Measurements from ENCODE around the gene ATRNL1.
A peak's percentile ranks its signal among the peaks of the same experiment; 100 is the strongest.
"Not testable (repeated sequence)": the region's sequence is repeated elsewhere in the genome, so short reads cannot be mapped to it uniquely, and the experiment has no call there.

The ATRNL1 gene

GRCh38 chr10:115335366-115335765, 242.2 kb downstream of the ATRNL1 start:
- no peak overlapping the region for H3K4me3 ChIP-seq
- no peaks in the 10 kb centered on the region for H3K9me3 ChIP-seq
- H3K36me3 ChIP-seq (replicated peaks) = no peaks in the 10 kb centered on the region
- no peaks in the 10 kb centered on the region for H3K4me1 ChIP-seq
- in situ Hi-C loops (cut with MboI; ENCODE audit: low sequenced_read_pairs) = no loop called here
- no peak for DNase-seq (ENCODE audit: low spot score in 2 of 2)
- H3K27me3 ChIP-seq (ENCODE audit: low read depth) = no peaks in the 10 kb centered on the region

- Histone ChIP-seq H3K4me1 (no peaks in the 10 kb centered on the region), H3K27me3 (ENCODE audit: low read depth) (no peaks in the 10 kb centered on the region), H3K9me3 (no peaks in the 10 kb centered on the region), H3K36me3 (replicated peaks) (no peaks in the 10 kb centered on the region), H3K4me3 (no peak overlapping the region)
- in situ Hi-C loops (cut with MboI; ENCODE audit: low sequenced_read_pairs) = no loop called here
- DNase-seq (ENCODE audit: low spot score in 2 of 2) = peak; percentile 36 to 58
These were observed 262.1 kb downstream of the ATRNL1 start for GRCh38 chr10:115355162-115355760.

DNA sequence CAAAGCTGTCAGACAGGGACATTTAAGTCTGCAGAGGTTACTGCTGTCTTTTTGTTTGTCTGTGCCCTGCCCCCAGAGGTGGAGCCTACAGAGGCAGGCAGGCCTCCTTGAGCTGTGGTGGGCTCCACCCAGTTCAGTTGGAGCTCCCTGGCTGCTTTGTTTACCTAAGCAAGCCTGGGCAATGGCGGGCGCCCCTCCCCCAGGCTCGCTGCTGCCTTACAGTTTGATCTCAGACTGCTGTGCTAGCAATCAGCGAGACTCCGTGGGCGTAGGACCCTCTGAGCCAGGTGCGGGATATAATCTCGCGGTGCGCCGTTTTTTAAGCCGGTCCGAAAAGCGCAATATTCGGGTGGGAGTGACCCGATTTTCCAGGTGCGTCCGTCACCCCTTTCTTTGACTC, 274.8 kb downstream of the ATRNL1 start:
- DNase-seq (ENCODE audit: low spot score in 2 of 2); H3K27me3 ChIP-seq (ENCODE audit: low read depth); H3K4me3 ChIP-seq; H3K4me1 ChIP-seq; H3K9me3 ChIP-seq; in situ Hi-C loops (cut with MboI; ENCODE audit: low sequenced_read_pairs); H3K36me3 ChIP-seq (replicated peaks): not testable (repeated sequence)

DNA sequence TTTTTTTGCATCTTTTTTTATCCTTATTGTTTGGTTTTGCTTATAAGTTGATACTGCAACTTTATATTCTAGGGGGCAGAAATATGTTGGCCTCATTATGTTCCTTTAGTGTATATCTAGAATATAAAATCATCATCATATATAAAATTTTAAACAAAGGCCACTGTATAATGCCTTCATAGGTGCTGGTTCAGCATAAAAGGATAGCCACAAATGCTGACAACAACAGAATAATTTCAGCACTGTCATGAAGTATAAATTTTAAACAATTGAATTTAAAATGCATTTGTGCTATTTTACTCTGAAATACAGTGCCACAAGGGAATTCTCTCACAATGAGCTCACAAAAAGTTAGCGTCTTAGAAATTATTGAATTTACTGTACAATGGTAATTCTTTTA, 285.9 kb downstream of the ATRNL1 start:
- Histone ChIP-seq H3K27me3 (ENCODE audit: low read depth) (no peaks in the 10 kb centered on the region), H3K9me3 (no peaks in the 10 kb centered on the region), H3K4me1 (no peaks in the 10 kb centered on the region), H3K4me3 (no peak overlapping the region), H3K36me3 (replicated peaks) (no peaks in the 10 kb centered on the region)
- no peak for DNase-seq (ENCODE audit: low spot score in 2 of 2)
- in situ Hi-C loops (cut with MboI; ENCODE audit: low sequenced_read_pairs) = no loop called here

DNA sequence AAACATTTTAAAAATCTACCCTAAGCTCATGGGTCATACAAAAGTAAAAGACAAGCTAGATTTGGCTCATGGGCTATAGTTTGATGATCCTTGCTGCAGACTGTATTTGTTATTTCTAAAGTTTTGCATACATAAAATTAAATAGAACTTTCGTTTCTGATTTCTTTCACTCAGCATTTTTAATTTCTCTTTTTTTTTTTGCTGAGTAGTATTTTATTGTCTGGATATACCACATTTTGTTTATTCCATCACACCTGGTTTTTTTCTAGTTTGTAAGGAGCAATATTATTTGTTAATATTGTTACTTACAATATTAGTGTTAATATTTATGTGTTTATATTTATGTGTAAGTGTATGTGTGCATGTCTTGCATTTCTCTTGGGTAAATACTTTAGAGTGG, 291.5 kb downstream of the ATRNL1 start:
- Histone ChIP-seq H3K27me3 (ENCODE audit: low read depth) (no peaks in the 10 kb centered on the region), H3K9me3 (no peaks in the 10 kb centered on the region), H3K36me3 (replicated peaks) (no peaks in the 10 kb centered on the region), H3K4me1 (no peaks in the 10 kb centered on the region), H3K4me3 (no peak overlapping the region)
- in situ Hi-C loops (cut with MboI; ENCODE audit: low sequenced_read_pairs) = no loop called here
- DNase-seq (ENCODE audit: low spot score in 2 of 2) = no peak

- in situ Hi-C loops (cut with MboI; ENCODE audit: low sequenced_read_pairs) = no loop called here
- no peaks in the 10 kb centered on the region for H3K4me1 ChIP-seq
- no peaks in the 10 kb centered on the region for H3K36me3 ChIP-seq (replicated peaks)
- DNase-seq (ENCODE audit: low spot score in 2 of 2) = no peak
- H3K4me3 ChIP-seq = no peak overlapping the region
- peaks cover 2% of the 10 kb centered on the region; the same call in 1 of the 2 replicates for H3K9me3 ChIP-seq
- H3K27me3 ChIP-seq (ENCODE audit: low read depth) = no peaks in the 10 kb centered on the region
These were observed 297.4 kb downstream of the ATRNL1 start for GRCh38 chr10:115390607-115391006.

GRCh38 chr10:115398026-115398425, 304.9 kb downstream of the ATRNL1 start:
- no peaks in the 10 kb centered on the region for H3K36me3 ChIP-seq (replicated peaks)

DNA sequence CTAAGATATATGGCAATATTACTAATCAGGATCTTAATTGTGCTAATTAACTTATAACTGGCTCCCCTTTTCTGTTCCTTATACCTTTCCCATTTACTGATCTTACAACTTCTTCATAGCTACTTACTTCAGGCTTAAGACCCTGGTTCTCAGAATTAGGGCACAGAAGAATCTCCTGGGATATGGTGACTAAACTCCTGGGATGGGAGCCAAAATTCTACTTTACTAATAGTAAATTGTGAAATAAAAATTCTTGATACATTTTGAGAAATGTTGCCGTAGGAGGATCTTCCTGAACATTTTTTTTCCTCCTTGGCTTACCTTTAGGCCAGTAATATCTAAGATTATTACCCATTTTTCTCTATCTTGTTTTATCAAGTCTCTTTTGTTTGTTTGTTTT, 309.5 kb downstream of the ATRNL1 start:
- Histone ChIP-seq H3K27me3 (ENCODE audit: low read depth) (no peaks in the 10 kb centered on the region), H3K4me1 (no peaks in the 10 kb centered on the region), H3K9me3 (no peaks in the 10 kb centered on the region), H3K36me3 (replicated peaks) (no peaks in the 10 kb centered on the region), H3K4me3 (no peak overlapping the region)
- in situ Hi-C loops (cut with MboI; ENCODE audit: low sequenced_read_pairs) = no loop called here
- no peak for DNase-seq (ENCODE audit: low spot score in 2 of 2)

More at GRCh38 chr10:115398026-115398425, 304.9 kb downstream of the ATRNL1 start:
- no peak for DNase-seq (ENCODE audit: low spot score in 2 of 2)
- H3K9me3 ChIP-seq = no peaks in the 10 kb centered on the region
- in situ Hi-C loops (cut with MboI; ENCODE audit: low sequenced_read_pairs) = no loop called here
- H3K4me3 ChIP-seq = no peak overlapping the region
- H3K27me3 ChIP-seq (ENCODE audit: low read depth) = no peaks in the 10 kb centered on the region
- no peaks in the 10 kb centered on the region for H3K4me1 ChIP-seq

GRCh38 chr10:115405838-115406237, 312.7 kb downstream of the ATRNL1 start:
- DNase-seq (ENCODE audit: low spot score in 2 of 2); H3K27me3 ChIP-seq (ENCODE audit: low read depth); H3K9me3 ChIP-seq; H3K4me1 ChIP-seq; H3K4me3 ChIP-seq; H3K36me3 ChIP-seq (replicated peaks); in situ Hi-C loops (cut with MboI; ENCODE audit: low sequenced_read_pairs): not testable (repeated sequence)

DNA sequence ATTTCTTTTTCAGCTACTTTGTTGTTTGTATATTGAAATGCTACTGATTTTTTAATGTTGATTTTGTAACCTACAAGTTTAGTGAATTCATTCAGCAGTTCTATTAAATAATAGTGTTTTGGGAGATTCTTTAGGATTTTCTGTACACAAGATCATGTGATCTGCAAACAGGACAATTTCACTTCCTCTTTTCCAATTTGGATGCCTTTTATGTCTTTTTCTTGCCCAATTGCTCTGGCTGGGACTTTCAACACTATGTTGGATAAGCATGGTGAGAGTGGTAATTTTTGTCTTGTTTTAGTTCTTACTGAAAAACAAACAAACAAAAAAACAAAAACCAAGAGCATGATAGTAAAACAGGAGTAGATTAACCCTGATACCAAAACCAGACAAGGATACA, 316.2 kb downstream of the ATRNL1 start:
- in situ Hi-C loops (cut with MboI; ENCODE audit: low sequenced_read_pairs) = no loop called here

GRCh38 chr10:115417585-115418265, 324.6 kb downstream of the ATRNL1 start:
- Histone ChIP-seq H3K27me3 (ENCODE audit: low read depth) (peaks cover 4% of the 10 kb centered on the region; the same call in 1 of the 2 replicates), H3K4me1 (no peaks in the 10 kb centered on the region), H3K9me3 (no peaks in the 10 kb centered on the region), H3K4me3 (no peak overlapping the region), H3K36me3 (replicated peaks) (no peaks in the 10 kb centered on the region)
- DNase-seq (ENCODE audit: low spot score in 2 of 2) = peak; percentile 30 to 58
- in situ Hi-C loops (cut with MboI; ENCODE audit: low sequenced_read_pairs) = no loop called here

More for the DNA sequence above, 316.2 kb downstream of the ATRNL1 start:
- no peak overlapping the region for H3K4me3 ChIP-seq
- H3K36me3 ChIP-seq (replicated peaks) = no peaks in the 10 kb centered on the region
- no peaks in the 10 kb centered on the region for H3K9me3 ChIP-seq
- no peak for DNase-seq (ENCODE audit: low spot score in 2 of 2)
- no peaks in the 10 kb centered on the region for H3K4me1 ChIP-seq
- H3K27me3 ChIP-seq (ENCODE audit: low read depth) = no peaks in the 10 kb centered on the region

GRCh38 chr10:115422624-115423023, 329.5 kb downstream of the ATRNL1 start:
- in situ Hi-C loops (cut with MboI; ENCODE audit: low sequenced_read_pairs) = no loop called here

GRCh38 chr10:115427611-115428010, 334.4 kb downstream of the ATRNL1 start:
- Histone ChIP-seq H3K27me3 (ENCODE audit: low read depth) (no peaks in the 10 kb centered on the region), H3K4me1 (no peaks in the 10 kb centered on the region), H3K4me3 (no peak overlapping the region), H3K9me3 (no peaks in the 10 kb centered on the region), H3K36me3 (replicated peaks) (no peaks in the 10 kb centered on the region)
- in situ Hi-C loops (cut with MboI; ENCODE audit: low sequenced_read_pairs) = no loop called here
- DNase-seq (ENCODE audit: low spot score in 2 of 2) = no peak

More at GRCh38 chr10:115422624-115423023, 329.5 kb downstream of the ATRNL1 start:
- no peak overlapping the region for H3K4me3 ChIP-seq
- no peaks in the 10 kb centered on the region for H3K4me1 ChIP-seq
- no peaks in the 10 kb centered on the region for H3K36me3 ChIP-seq (replicated peaks)
- H3K9me3 ChIP-seq = no peaks in the 10 kb centered on the region
- DNase-seq (ENCODE audit: low spot score in 2 of 2) = no peak
- H3K27me3 ChIP-seq (ENCODE audit: low read depth) = peaks cover 4% of the 10 kb centered on the region; the same call in 1 of the 2 replicates

- no peaks in the 10 kb centered on the region for H3K4me1 ChIP-seq
- DNase-seq (ENCODE audit: low spot score in 2 of 2) = peak in 1 of 2 experiments; percentile 5
- H3K4me3 ChIP-seq = no peak overlapping the region
- H3K9me3 ChIP-seq = no peaks in the 10 kb centered on the region
- in situ Hi-C loops (cut with MboI; ENCODE audit: low sequenced_read_pairs) = no loop called here
- no peaks in the 10 kb centered on the region for H3K36me3 ChIP-seq (replicated peaks)
- H3K27me3 ChIP-seq (ENCODE audit: low read depth) = peaks cover 2% of the 10 kb centered on the region; the same call in 1 of the 2 replicates
These were observed 339.1 kb downstream of the ATRNL1 start for GRCh38 chr10:115432188-115432819.
